H9 (cell line): ENCODE data around the gene MSTO1. TPM values are rescaled to one million over a fixed set of nuclear protein-coding genes. Genes with fewer than 3 reads are reported as not detected.
"Not testable (repeated sequence)": the region's sequence is repeated elsewhere in the genome, so short reads cannot be mapped to it uniquely, and the experiment has no call there.

Source experiments
- DNase-seq: peaks from one replicate; pipeline ENCODE4 v3.0.0-alpha.2; 2017
- H2AFZ ChIP-seq: one replicate; pipeline ENCODE4 v1.6.1; 2013; ENCODE audit warnings: mild to moderate bottlenecking, low read length, control low read depth, moderate library complexity
- H2AK5ac ChIP-seq: 2 replicates; pipeline ENCODE4 v1.6.1; 2013; ENCODE audit warnings: low read length, control low read depth, mixed read lengths; ENCODE audit not compliant: insufficient read length
- H2BK120ac ChIP-seq: one replicate; pipeline ENCODE4 v1.6.1; 2013; ENCODE audit warnings: low read depth, mild to moderate bottlenecking, low read length, control low read depth, inconsistent platforms; ENCODE audit not compliant: poor library complexity, severe bottlenecking
- H2BK12ac ChIP-seq: 2 replicates; pipeline ENCODE4 v1.6.1; 2013; ENCODE audit warnings: low read length, control low read depth, mixed read lengths, low read depth; ENCODE audit not compliant: insufficient read length
- H2BK15ac ChIP-seq: 2 replicates; pipeline ENCODE4 v1.6.1; 2013; ENCODE audit warnings: low read depth, low read length, control low read depth
- H2BK20ac ChIP-seq: one replicate; pipeline ENCODE4 v1.6.1; 2013; ENCODE audit warnings: low read depth, mild to moderate bottlenecking, low read length, control low read depth, inconsistent platforms; ENCODE audit not compliant: poor library complexity, severe bottlenecking
- H2BK5ac ChIP-seq: 2 replicates; pipeline ENCODE4 v1.6.1; 2013; ENCODE audit warnings: low read length, control low read depth, mixed read lengths; ENCODE audit not compliant: insufficient read length
- H3K14ac ChIP-seq: 2 replicates; pipeline ENCODE4 v1.6.1; 2013; ENCODE audit warnings: low read length, control low read depth; ENCODE audit not compliant: insufficient read depth
- H3K18ac ChIP-seq: 2 replicates; pipeline ENCODE4 v1.6.1; 2013; ENCODE audit warnings: low read depth, mild to moderate bottlenecking, mixed read lengths, low read length, control low read depth; ENCODE audit not compliant: insufficient read length
- H3K23ac ChIP-seq: 2 replicates; pipeline ENCODE4 v1.6.1; 2013; ENCODE audit warnings: low read length, control low read depth, mixed read lengths, low read depth; ENCODE audit not compliant: insufficient read length
- H3K23me2 ChIP-seq: 2 replicates; pipeline ENCODE4 v1.6.1; 2013; ENCODE audit warnings: low read depth, mild to moderate bottlenecking, mixed read lengths, low read length, control low read depth; ENCODE audit not compliant: insufficient read length, poor library complexity, severe bottlenecking
- H3K27ac ChIP-seq: 2 replicates; pipeline ENCODE4 v1.5.1; 2013; ENCODE audit warnings: low read length, control low read depth, mixed read lengths, low read depth; ENCODE audit not compliant: insufficient read length
- H3K27me3 ChIP-seq: 2 replicates; pipeline ENCODE4 v1.6.1; 2013; ENCODE audit warnings: low read length, control low read depth, inconsistent platforms; ENCODE audit not compliant: insufficient read depth
- H3K4ac ChIP-seq: 2 replicates; pipeline ENCODE4 v1.6.1; 2013; ENCODE audit warnings: low read depth, mild to moderate bottlenecking, control low read depth, inconsistent platforms, low read length, moderate library complexity
- H3K4me1 ChIP-seq: 2 replicates; pipeline ENCODE4 v1.6.1; 2013; ENCODE audit warnings: low read length, control low read depth, inconsistent platforms; ENCODE audit not compliant: insufficient read depth
- H3K4me2 ChIP-seq: 2 replicates; pipeline ENCODE4 v1.6.1; 2013; ENCODE audit warnings: low read length, control low read depth, mixed read lengths; ENCODE audit not compliant: insufficient read length, insufficient read depth
- H3K56ac ChIP-seq: 2 replicates; pipeline ENCODE4 v1.6.1; 2013; ENCODE audit warnings: low read depth, mild to moderate bottlenecking, mixed read lengths, low read length, control low read depth; ENCODE audit not compliant: insufficient read length
- H3K79me1 ChIP-seq: 2 replicates; pipeline ENCODE4 v1.6.1; 2013; ENCODE audit warnings: low read depth, mild to moderate bottlenecking, moderate library complexity, low read length, control low read depth, inconsistent platforms; ENCODE audit not compliant: insufficient read depth, poor library complexity, severe bottlenecking
- H3K79me2 ChIP-seq: 2 replicates; pipeline ENCODE4 v1.6.1; 2013; ENCODE audit warnings: low read length, control low read depth, inconsistent platforms; ENCODE audit not compliant: insufficient read depth
- H3K9ac ChIP-seq: 2 replicates; pipeline ENCODE4 v1.6.1; 2013; ENCODE audit warnings: low read length, control low read depth, mixed read lengths; ENCODE audit not compliant: insufficient read length; ENCODE audit errors: extremely low read depth
- H3K9me3 ChIP-seq: one replicate; pipeline ENCODE4 v1.6.1; 2013; ENCODE audit warnings: low read depth, low read length, inconsistent platforms; ENCODE audit not compliant: control insufficient read depth
- H3T11ph ChIP-seq: one replicate; pipeline ENCODE4 v1.6.1; 2013; ENCODE audit warnings: mild to moderate bottlenecking, low read length, control low read depth, inconsistent platforms
- H4K20me1 ChIP-seq: one replicate; pipeline ENCODE4 v1.6.1; 2013; ENCODE audit not compliant: control insufficient read depth, insufficient read length, insufficient read depth
- H4K5ac ChIP-seq: 2 replicates; pipeline ENCODE4 v1.6.1; 2013; ENCODE audit warnings: low read depth, mild to moderate bottlenecking, mixed read lengths, low read length, control low read depth; ENCODE audit not compliant: insufficient read length
- H4K8ac ChIP-seq: replicated peaks from 2 replicates; pipeline ENCODE4 v1.6.1; 2013; ENCODE audit warnings: low read length, control low read depth, mixed read lengths, low read depth; ENCODE audit not compliant: insufficient read length
- H4K91ac ChIP-seq: 2 replicates; pipeline ENCODE4 v1.6.1; 2013; ENCODE audit warnings: low read depth, mild to moderate bottlenecking, moderate library complexity, mixed read lengths, low read length, control low read depth; ENCODE audit not compliant: insufficient read length
- H3K27ac Mint-ChIP-seq, 3 experiments: 2 replicates in 2 of 3; 3 replicates in 1 of 3; pipeline ENCODE4 v1.8.0; 2020 to 2021; ENCODE audit warnings: mixed read lengths in 3 of 3, mild to moderate bottlenecking in 1 of 3, moderate library complexity in 1 of 3
- H3K27me3 Mint-ChIP-seq: 2 replicates; pipeline ENCODE4 v1.8.0; 2021; ENCODE audit warnings: low read depth, mild to moderate bottlenecking, moderate library complexity, mixed read lengths
- H3K36me3 Mint-ChIP-seq, 3 experiments: 2 replicates in 2 of 3; 3 replicates in 1 of 3; pipeline ENCODE4 v1.8.0; 2020 to 2021; ENCODE audit warnings: low read depth in 3 of 3, mixed read lengths in 3 of 3; ENCODE audit not compliant: insufficient read depth in 1 of 3
- H3K4me1 Mint-ChIP-seq, 2 experiments: 2 replicates each; pipeline ENCODE4 v1.8.0; 2020; ENCODE audit warnings: mixed read lengths in 2 of 2
- H3K4me3 Mint-ChIP-seq, 2 experiments: 2 replicates in 1 of 2; 3 replicates in 1 of 2; pipeline ENCODE4 v1.8.0; 2020 to 2021; ENCODE audit warnings: mild to moderate bottlenecking in 2 of 2, mixed read lengths in 2 of 2, moderate library complexity in 1 of 2
- H3K9me3 Mint-ChIP-seq, 2 experiments: 2 replicates in 1 of 2; 3 replicates in 1 of 2; pipeline ENCODE4 v1.8.0; 2020; ENCODE audit warnings: mild to moderate bottlenecking in 2 of 2, mixed read lengths in 2 of 2, moderate library complexity in 1 of 2
- WGBS: extraction: QIAGEN DNeasy Blood & Tissue Kit; methylation state at CpG from one replicate; pipeline ENCODE4 v1.1.7; 2013; ENCODE audit warnings: missing lambda C conversion rate, low lambda C conversion rate, mixed read lengths; ENCODE audit not compliant: insufficient read length; ENCODE audit errors: extremely low coverage; 5-methylcytosine and 5-hydroxymethylcytosine counted together
- total RNA-seq: library from RNA; stranded (reverse); gene quantifications from 2 replicates; pipeline ENCODE4 v1.2.1, GENCODE V29; 2021
- TF ChIP-seq, protein P1 (sequence below): fragments of 200-600 bp; sonication (generic); conservative IDR thresholded peaks from 3 replicates; pipeline ENCODE4 v1.8.0; 2021; ENCODE audit warnings: antibody characterized with exemption, mild to moderate bottlenecking

Gene MSTO1
- total RNA-seq, 1 experiment from 2014 or later, result 96.2 TPM

DNA sequence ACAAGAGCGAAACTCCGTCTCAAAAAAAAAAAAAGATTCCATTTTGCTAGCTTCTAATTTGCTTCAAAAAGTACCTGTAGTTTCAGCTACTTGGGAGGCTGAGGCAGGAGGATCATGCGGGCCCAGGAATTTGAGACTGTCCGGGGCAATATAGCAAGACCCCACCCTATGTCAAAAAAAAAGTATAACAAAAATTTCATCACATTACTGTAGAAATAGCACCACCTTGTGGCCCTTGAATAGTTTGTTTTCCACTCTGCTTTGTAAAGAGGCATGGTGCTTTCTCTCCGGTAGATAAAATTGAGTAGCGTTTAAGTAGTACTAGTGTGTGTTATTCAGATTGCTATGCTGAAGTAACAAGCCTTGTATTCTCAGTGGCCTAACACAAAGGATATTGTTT, 18.2 kb upstream of the MSTO1 start:
- Histone ChIP-seq H3K4me2 (no peak overlapping the region), H2BK120ac (no peak overlapping the region), H3K18ac (no peak overlapping the region), H3K56ac (no peak overlapping the region), H4K8ac (no peak overlapping the region), H3K27ac (no peak overlapping the region), H2BK5ac (no peak overlapping the region), H3K79me1 (no peaks in the 10 kb centered on the region), H3K23me2 (no peaks in the 10 kb centered on the region), H2AFZ (no peak overlapping the region), H3K4me1 (no peaks in the 10 kb centered on the region), H3T11ph (no peak overlapping the region), H3K9ac (no peak overlapping the region), H3K23ac (no peak overlapping the region), H2BK15ac (no peak overlapping the region), H4K20me1 (no peaks in the 10 kb centered on the region), H4K5ac (no peak overlapping the region), H3K14ac (no peak overlapping the region), H4K91ac (no peak overlapping the region), H3K79me2 (no peaks in the 10 kb centered on the region), H2AK5ac (no peak overlapping the region), H3K9me3 (no peaks in the 10 kb centered on the region), H2BK20ac (no peak overlapping the region), H3K4ac (no peak overlapping the region), H2BK12ac (no peak overlapping the region), H3K27me3 (no peaks in the 10 kb centered on the region)
- TF ChIP-seq, protein P1, sequence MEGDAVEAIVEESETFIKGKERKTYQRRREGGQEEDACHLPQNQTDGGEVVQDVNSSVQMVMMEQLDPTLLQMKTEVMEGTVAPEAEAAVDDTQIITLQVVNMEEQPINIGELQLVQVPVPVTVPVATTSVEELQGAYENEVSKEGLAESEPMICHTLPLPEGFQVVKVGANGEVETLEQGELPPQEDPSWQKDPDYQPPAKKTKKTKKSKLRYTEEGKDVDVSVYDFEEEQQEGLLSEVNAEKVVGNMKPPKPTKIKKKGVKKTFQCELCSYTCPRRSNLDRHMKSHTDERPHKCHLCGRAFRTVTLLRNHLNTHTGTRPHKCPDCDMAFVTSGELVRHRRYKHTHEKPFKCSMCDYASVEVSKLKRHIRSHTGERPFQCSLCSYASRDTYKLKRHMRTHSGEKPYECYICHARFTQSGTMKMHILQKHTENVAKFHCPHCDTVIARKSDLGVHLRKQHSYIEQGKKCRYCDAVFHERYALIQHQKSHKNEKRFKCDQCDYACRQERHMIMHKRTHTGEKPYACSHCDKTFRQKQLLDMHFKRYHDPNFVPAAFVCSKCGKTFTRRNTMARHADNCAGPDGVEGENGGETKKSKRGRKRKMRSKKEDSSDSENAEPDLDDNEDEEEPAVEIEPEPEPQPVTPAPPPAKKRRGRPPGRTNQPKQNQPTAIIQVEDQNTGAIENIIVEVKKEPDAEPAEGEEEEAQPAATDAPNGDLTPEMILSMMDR, result peak; percentile 71
- Mint-ChIP-seq H3K27me3 (no peaks in the 10 kb centered on the region), H3K4me1 (peaks cover 12 to 17% of the 10 kb centered on the region in 2 experiments), H3K27ac (no peak overlapping the region; a peak in 1 of 7 replicates), H3K36me3 (no peaks in the 10 kb centered on the region), H3K9me3 (no peaks in the 10 kb centered on the region), H3K4me3 (no peak overlapping the region)
- no CpG with 5 or more reads among the region's 6 CpGs for WGBS
- DNase-seq, result no peak

DNA sequence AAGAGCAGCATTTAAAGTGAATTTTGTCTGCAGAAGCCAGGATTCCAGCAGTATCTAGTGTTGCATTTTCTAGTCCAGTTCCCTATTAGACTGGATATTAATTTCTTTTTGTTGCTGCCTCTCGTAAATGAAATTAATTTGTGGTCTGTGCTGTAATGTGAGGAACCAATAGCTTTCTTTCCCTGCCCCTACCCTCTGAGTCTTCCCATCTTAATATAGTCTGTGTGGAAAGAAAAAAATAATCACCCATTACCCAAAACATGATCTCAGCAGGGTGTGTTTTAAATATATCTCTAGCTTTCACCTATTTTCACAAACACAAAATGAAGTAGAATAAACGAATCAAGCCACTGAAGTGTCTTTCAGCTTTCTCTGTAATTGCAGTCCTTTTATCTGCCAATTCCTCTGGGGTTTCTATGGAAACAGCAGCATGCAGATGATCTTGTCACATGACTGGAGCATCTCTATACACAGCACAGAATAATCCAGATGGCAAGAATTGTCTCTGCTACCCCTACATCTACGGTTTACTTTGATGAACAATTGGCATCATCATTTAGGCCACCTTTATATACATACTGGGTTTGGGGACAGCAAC, 14.0 kb upstream of the MSTO1 start:
- H3T11ph ChIP-seq, H3K27ac ChIP-seq, H3K4me3 Mint-ChIP-seq, H3K18ac ChIP-seq, H3K9ac ChIP-seq, H3K4me1 ChIP-seq, H2AK5ac ChIP-seq, H4K91ac ChIP-seq, H4K8ac ChIP-seq, H3K56ac ChIP-seq, H3K14ac ChIP-seq, H3K27me3 ChIP-seq, H3K23me2 ChIP-seq, H3K4me2 ChIP-seq, DNase-seq, H4K5ac ChIP-seq, H3K4ac ChIP-seq, H4K20me1 ChIP-seq, H3K79me2 ChIP-seq, H3K36me3 Mint-ChIP-seq, H3K9me3 Mint-ChIP-seq, H2BK20ac ChIP-seq, H3K9me3 ChIP-seq, H2BK120ac ChIP-seq, H3K27ac Mint-ChIP-seq, H2BK5ac ChIP-seq, H2BK12ac ChIP-seq, H3K79me1 ChIP-seq, H3K27me3 Mint-ChIP-seq, H3K23ac ChIP-seq, H2BK15ac ChIP-seq, H2AFZ ChIP-seq: not testable (repeated sequence)
- H3K4me1 Mint-ChIP-seq, result peaks cover 25 to 26% of the 10 kb centered on the region in 2 experiments
- WGBS, result no CpG with 5 or more reads among the region's 3 CpGs
